H7 (cell line): Measurements from ENCODE around the gene PRR7. TPM values are rescaled to one million over a fixed set of nuclear protein-coding genes. Genes with fewer than 3 reads are reported as not detected.

ENCODE experiments used
- DNase-seq: peaks from one replicate; pipeline ENCODE4 v3.0.0; 2012
- H3K27me3 ChIP-seq: 2 replicates; pipeline ENCODE4 v1.6.0; 2011; ENCODE audit warnings: mild to moderate bottlenecking, low read length; ENCODE audit not compliant: control insufficient read depth, insufficient read depth
- H3K36me3 ChIP-seq: replicated peaks from 2 replicates; pipeline ENCODE4 v1.5.1; 2011; ENCODE audit warnings: low read length; ENCODE audit not compliant: control insufficient read depth, insufficient read depth
- H3K4me3 ChIP-seq: 2 replicates; pipeline ENCODE4 v1.5.1; 2011; ENCODE audit warnings: low read depth, mild to moderate bottlenecking, control low read depth, low read length, moderate library complexity; ENCODE audit not compliant: insufficient read depth
- total RNA-seq: library from RNA; depleted of rRNA; stranded (reverse); fragments of >200 nt; shearing (Covaris generic); gene quantifications from 2 replicates; pipeline ENCODE4 v1.2.3, GENCODE V29; 2014

Gene PRR7
- total RNA-seq, 1 experiment from 2014 or later = 12.1 TPM

- H3K27me3 ChIP-seq = no peaks in the 10 kb centered on the region
- peaks cover 18% of the 10 kb centered on the region for H3K36me3 ChIP-seq
- H3K4me3 ChIP-seq = peak within 1 kb of the TSS; percentile 81
- DNase-seq = peak; percentile 100
Observed at GRCh38 chr5:177473443-177474001, 26.9 kb downstream of the PRR7 start, which contains the start of gene DBN1. Gene DBN1 (minus strand): TSS chr5:177473634. CDS start chr5:177473521, 113 bp downstream.

GRCh38 chr5:177474002-177474476 lies 27.4 kb downstream of the PRR7 start:
- H3K4me3 ChIP-seq = peak overlapping the region; percentile 26; the same call in 1 of the 2 replicates

DNA sequence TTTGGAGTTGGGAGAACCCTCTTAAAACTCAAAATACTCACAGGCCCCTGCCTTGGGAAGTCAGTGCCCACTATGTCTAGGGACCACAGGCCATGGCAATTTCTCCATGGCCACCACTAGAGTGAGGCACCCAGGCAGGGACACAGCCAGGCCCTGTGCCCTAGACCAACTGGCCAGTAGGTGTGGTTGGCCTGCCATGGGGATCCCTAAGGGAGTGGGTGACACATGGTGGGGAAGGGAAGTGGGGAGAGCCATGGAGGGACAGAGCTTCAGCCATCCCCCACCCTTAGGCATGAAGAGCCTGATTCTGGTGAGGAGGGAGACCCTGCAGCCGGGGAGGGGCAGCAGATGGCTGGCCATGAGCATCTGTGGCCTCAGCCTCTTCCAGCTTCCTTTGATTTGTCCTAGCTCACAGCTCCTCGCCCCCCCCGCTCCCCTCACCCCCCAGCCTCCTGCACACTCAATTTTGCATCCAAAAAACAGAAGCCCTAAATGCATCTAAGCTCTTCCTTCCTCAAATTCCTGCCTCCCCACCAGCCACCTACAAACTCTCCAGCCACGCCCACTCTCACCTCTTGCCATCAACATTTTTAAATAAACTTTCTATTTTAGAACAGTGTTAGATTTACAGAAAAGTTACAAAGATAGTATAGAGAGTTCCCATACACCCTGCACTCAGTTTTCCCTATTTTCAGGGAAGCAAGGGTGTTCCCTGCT lies 28.4 kb downstream of the PRR7 start:
- H3K27me3 ChIP-seq = no peaks in the 10 kb centered on the region
- H3K36me3 ChIP-seq = peaks cover 16% of the 10 kb centered on the region
- no peak overlapping the region for H3K4me3 ChIP-seq
- DNase-seq = no peak

More at GRCh38 chr5:177474002-177474476, 27.4 kb downstream of the PRR7 start:
- Histone ChIP-seq H3K27me3 (no peaks in the 10 kb centered on the region), H3K36me3 (peaks cover 15% of the 10 kb centered on the region)
- DNase-seq = peak; percentile 78

GRCh38 chr5:177475563-177476427 lies 29.2 kb downstream of the PRR7 start:
- DNase-seq = no peak
- no peak overlapping the region for H3K4me3 ChIP-seq
- H3K27me3 ChIP-seq = no peaks in the 10 kb centered on the region
- peaks cover 14% of the 10 kb centered on the region for H3K36me3 ChIP-seq

- Histone ChIP-seq H3K27me3 (no peaks in the 10 kb centered on the region), H3K36me3 (peaks cover 6% of the 10 kb centered on the region), H3K4me3 (no peak overlapping the region)
- DNase-seq = no peak
Observed at GRCh38 chr5:177476531-177477233, 30.1 kb downstream of the PRR7 start.

DNA sequence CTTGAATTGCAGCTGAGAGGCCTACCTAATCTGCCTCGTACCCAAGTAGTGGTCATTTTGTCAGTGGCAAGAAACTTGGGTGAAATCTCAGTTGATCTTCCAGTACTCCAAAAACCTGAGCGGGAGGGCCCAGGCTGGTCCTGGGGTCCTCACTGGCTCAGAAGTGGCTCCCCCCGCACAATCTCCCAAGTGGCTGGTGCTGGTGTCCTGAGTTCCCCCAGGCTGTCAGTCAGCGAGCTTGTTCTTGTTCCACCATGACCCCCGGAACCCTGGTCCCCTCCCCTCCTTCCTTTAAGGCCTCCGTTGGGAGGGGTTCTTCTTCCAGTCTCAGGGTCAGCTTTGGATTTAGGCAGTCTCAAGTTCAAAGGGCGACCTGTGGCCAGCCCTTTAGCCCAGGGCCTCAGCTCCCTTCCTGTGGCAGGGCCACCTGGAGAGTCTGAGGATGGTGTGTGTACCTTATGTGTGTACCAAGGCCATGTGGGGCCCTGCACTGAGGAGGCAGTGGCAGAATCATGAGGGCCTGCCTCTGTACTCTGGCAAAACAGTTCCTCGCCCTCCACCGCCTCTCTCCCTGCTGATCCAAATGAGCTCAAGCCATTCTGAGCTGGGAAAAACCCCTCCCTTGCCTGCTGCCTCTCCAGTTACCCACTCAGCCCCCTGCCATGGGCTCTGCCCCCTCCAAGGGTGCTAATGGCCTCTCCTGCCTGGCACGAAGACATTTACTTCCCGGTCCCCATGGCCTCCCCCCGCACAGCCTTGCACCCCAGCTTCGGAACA lies 31.3 kb downstream of the PRR7 start:
- Histone ChIP-seq H3K4me3 (no peak overlapping the region), H3K27me3 (no peaks in the 10 kb centered on the region), H3K36me3 (peaks cover 4% of the 10 kb centered on the region)
- DNase-seq = no peak

- Histone ChIP-seq H3K27me3 (no peaks in the 10 kb centered on the region), H3K4me3 (no peak overlapping the region), H3K36me3 (peaks cover 9% of the 10 kb centered on the region)
- no peak for DNase-seq
Observed at GRCh38 chr5:177478711-177479646, 32.4 kb downstream of the PRR7 start.

DNA sequence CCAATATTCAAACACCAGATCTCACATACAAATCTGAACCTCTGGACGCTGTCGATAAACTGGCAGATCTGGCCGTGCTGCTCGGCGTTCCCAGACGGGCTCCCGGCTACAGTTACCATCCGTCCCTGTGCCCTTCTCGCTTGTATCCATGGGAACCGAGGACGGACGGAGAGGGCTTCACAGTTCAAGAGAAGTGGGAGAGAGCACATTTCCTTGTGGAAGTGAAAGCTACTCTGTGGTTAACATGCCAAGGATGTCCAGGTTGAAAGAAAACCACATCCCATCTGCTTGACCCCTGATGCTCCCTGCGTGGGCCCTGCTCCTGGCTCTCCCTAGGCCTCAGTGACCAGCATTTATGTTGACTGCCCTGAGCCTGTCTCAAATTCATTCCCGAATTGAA lies 33.2 kb downstream of the PRR7 start:
- no peak for DNase-seq
- no peak overlapping the region for H3K4me3 ChIP-seq

GRCh38 chr5:177482359-177482795 lies 35.8 kb downstream of the PRR7 start:
- no peaks in the 10 kb centered on the region for H3K27me3 ChIP-seq
- peaks cover 23% of the 10 kb centered on the region for H3K36me3 ChIP-seq
- H3K4me3 ChIP-seq = no peak overlapping the region
- no peak for DNase-seq

More for the DNA sequence above, 33.2 kb downstream of the PRR7 start:
- Histone ChIP-seq H3K27me3 (no peaks in the 10 kb centered on the region), H3K36me3 (peaks cover 15% of the 10 kb centered on the region)

GRCh38 chr5:177483042-177483441 lies 36.4 kb downstream of the PRR7 start:
- Histone ChIP-seq H3K27me3 (no peaks in the 10 kb centered on the region), H3K4me3 (no peak overlapping the region), H3K36me3 (peaks cover 29% of the 10 kb centered on the region)
- no peak for DNase-seq

GRCh38 chr5:177483994-177484901 lies 37.6 kb downstream of the PRR7 start:
- H3K4me3 ChIP-seq = no peak overlapping the region
- peaks cover 36% of the 10 kb centered on the region for H3K36me3 ChIP-seq
- H3K27me3 ChIP-seq = no peaks in the 10 kb centered on the region
- no peak for DNase-seq
